GM12878 (cell line): Measurements from ENCODE around the gene HECTD3.

Experiments
- BACH1 ChIP-seq: fragments of 450-650 bp; IDR thresholded peaks from 2 replicates; pipeline ENCODE4 v1.6.1; 2017; ENCODE audit warnings: mild to moderate bottlenecking, borderline replicate concordance
- CBFB ChIP-seq: IDR thresholded peaks from 2 replicates; pipeline ENCODE4 v1.6.1; 2016; ENCODE audit warnings: antibody characterized with exemption, low read depth
- CBX5 ChIP-seq: sonication (generic); IDR thresholded peaks from 2 replicates; pipeline ENCODE4 v1.6.1; 2016; ENCODE audit warnings: low read depth, moderate library complexity, mild to moderate bottlenecking, inconsistent platforms
- CEBPB ChIP-seq, 2 experiments: fragments of 150-350 bp in 1 of 2; IDR thresholded peaks; 2 replicates each; pipeline ENCODE4 v1.6.1; 2012 to 2014; ENCODE audit warnings: low read depth in 2 of 2, low read length in 2 of 2, borderline replicate concordance in 1 of 2, inconsistent platforms in 1 of 2
- EZH2 ChIP-seq: IDR thresholded peaks from 2 replicates; pipeline ENCODE4 v1.6.1; 2012; ENCODE audit warnings: low read depth, mild to moderate bottlenecking, control low read depth, inconsistent platforms, low read length, borderline replicate concordance; ENCODE audit not compliant: control insufficient read depth
- GABPA ChIP-seq: IDR thresholded peaks from 2 replicates; pipeline ENCODE4 v1.6.1; 2014; ENCODE audit warnings: antibody characterized with exemption, low read depth, mild to moderate bottlenecking, inconsistent platforms
- HDAC2 ChIP-seq: fragments of 200-600 bp; sonication (generic); IDR thresholded peaks from 2 replicates; pipeline ENCODE4 v1.6.1; 2017
- IKZF1 ChIP-seq: fragments of 450-650 bp; conservative IDR thresholded peaks from 2 replicates; pipeline ENCODE4 v1.6.1; 2017; ENCODE audit warnings: antibody characterized with exemption, mild to moderate bottlenecking
- POLR2AphosphoS5 ChIP-seq: IDR thresholded peaks from 2 replicates; pipeline ENCODE4 v1.6.1; 2011; ENCODE audit warnings: mild to moderate bottlenecking, low read length, inconsistent platforms
- RAD21 ChIP-seq: IDR thresholded peaks from 2 replicates; pipeline ENCODE4 v1.6.1; 2011; ENCODE audit warnings: mild to moderate bottlenecking, low read depth, low read length, moderate library complexity; ENCODE audit not compliant: insufficient read depth
- SIN3A ChIP-seq: IDR thresholded peaks from 2 replicates; pipeline ENCODE4 v1.6.1; 2012; ENCODE audit warnings: low read depth, low read length, improper control_type of control experiment
- TCF7 ChIP-seq: IDR thresholded peaks from 2 replicates; pipeline ENCODE4 v1.6.1; 2014; ENCODE audit warnings: antibody characterized with exemption, borderline replicate concordance
- TF ChIP-seq, protein P1 (sequence below): fragments of 450-650 bp; IDR thresholded peaks from 2 replicates; pipeline ENCODE4 v1.6.1; 2017; ENCODE audit warnings: mild to moderate bottlenecking
- TF ChIP-seq, protein P2 (sequence below), 3 experiments: IDR thresholded peaks in 2 of 3; conservative IDR thresholded peaks in 1 of 3; 2 replicates each; pipeline ENCODE4 v1.5.1; 2011; ENCODE audit warnings: low read depth in 3 of 3, low read length in 3 of 3, mild to moderate bottlenecking in 3 of 3, control low read depth in 2 of 3, moderate library complexity in 2 of 3, inconsistent platforms in 1 of 3, mixed read lengths in 1 of 3; ENCODE audit not compliant: control insufficient read depth in 2 of 3, insufficient read depth in 1 of 3; ENCODE audit errors: extremely low read depth in 1 of 3

DNA sequence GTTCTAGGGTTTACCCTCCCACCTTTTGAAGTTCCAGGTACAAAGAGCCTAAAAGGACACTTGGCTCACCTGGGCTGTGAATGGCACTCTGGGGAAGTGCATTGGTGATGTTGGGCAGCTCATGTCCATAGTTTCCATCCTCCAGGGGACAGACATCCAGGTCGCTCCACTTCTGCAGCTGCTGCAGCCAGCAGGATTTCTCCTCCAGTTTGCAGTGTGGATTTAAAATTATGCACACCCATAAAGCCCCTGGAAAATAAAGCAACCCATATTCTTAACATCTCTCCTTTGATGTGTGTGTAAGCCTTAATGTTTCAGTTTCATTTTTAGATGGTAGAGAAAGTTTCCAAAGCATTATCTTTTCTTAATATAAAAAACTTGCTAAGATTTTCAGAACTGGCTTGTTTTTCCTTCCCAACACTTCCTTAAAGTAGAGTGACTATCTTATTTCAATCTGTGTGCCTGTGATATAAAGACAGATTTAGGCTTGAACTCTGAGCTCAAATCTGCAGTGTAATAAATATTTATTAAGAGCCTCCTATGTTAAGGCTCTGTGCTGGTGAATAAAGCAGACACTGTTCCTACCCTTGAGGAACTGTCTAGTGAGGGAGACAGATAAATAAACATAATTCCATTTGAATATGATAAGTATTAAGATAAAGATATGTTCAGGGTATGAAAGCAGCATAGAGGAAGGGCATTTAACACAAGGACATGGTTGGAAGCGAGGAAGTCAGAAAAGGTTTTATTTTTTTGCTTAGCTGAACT is 40.1 kb upstream of the HECTD3 start:
- TF ChIP-seq GABPA, result no peak
- TF ChIP-seq, protein P1, sequence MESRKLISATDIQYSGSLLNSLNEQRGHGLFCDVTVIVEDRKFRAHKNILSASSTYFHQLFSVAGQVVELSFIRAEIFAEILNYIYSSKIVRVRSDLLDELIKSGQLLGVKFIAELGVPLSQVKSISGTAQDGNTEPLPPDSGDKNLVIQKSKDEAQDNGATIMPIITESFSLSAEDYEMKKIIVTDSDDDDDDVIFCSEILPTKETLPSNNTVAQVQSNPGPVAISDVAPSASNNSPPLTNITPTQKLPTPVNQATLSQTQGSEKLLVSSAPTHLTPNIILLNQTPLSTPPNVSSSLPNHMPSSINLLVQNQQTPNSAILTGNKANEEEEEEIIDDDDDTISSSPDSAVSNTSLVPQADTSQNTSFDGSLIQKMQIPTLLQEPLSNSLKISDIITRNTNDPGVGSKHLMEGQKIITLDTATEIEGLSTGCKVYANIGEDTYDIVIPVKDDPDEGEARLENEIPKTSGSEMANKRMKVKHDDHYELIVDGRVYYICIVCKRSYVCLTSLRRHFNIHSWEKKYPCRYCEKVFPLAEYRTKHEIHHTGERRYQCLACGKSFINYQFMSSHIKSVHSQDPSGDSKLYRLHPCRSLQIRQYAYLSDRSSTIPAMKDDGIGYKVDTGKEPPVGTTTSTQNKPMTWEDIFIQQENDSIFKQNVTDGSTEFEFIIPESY, result no peak
- no peak for TF ChIP-seq CBX5
- TF ChIP-seq CEBPB (IDR thresholded peaks at IDR 0.05; ENCODE audit: borderline replicate concordance in 1 of 2, low read depth in 2 of 2, low read length in 2 of 2), result no peak
- TF ChIP-seq CBFB, result no peak
- TF ChIP-seq POLR2AphosphoS5, result no peak
- no peak for TF ChIP-seq RAD21
- no peak for TF ChIP-seq SIN3A
- TF ChIP-seq, protein P2, sequence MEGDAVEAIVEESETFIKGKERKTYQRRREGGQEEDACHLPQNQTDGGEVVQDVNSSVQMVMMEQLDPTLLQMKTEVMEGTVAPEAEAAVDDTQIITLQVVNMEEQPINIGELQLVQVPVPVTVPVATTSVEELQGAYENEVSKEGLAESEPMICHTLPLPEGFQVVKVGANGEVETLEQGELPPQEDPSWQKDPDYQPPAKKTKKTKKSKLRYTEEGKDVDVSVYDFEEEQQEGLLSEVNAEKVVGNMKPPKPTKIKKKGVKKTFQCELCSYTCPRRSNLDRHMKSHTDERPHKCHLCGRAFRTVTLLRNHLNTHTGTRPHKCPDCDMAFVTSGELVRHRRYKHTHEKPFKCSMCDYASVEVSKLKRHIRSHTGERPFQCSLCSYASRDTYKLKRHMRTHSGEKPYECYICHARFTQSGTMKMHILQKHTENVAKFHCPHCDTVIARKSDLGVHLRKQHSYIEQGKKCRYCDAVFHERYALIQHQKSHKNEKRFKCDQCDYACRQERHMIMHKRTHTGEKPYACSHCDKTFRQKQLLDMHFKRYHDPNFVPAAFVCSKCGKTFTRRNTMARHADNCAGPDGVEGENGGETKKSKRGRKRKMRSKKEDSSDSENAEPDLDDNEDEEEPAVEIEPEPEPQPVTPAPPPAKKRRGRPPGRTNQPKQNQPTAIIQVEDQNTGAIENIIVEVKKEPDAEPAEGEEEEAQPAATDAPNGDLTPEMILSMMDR (IDR thresholded peaks at IDR 0.05 in 2 of 3, conservative IDR thresholded peaks at IDR 0.05 in 1 of 3; ENCODE audit: control insufficient read depth in 2 of 3, extremely low read depth in 1 of 3, insufficient read depth in 1 of 3, low read depth in 3 of 3, low read length in 3 of 3), result no peak
- TF ChIP-seq HDAC2, result no peak
- peak; percentile 82 for TF ChIP-seq TCF7
- TF ChIP-seq EZH2, result no peak
- 0 out of 2 replicates have a peak, but pooled peaks have one; percentile 19 for TF ChIP-seq IKZF1
- no peak for TF ChIP-seq BACH1
